GM12878 (cell line): ENCODE results near the gene ESRRB. TPM values are rescaled to one million over a fixed set of nuclear protein-coding genes. Genes with fewer than 3 reads are reported as not detected.

ENCODE experiments used
- ATAC-seq: fragments of 200-7000 bp; cut with Tn5 transposase; 3 replicates; pipeline ENCODE4 v1.9.1; 2020; ENCODE audit warnings: mild to moderate bottlenecking, moderate library complexity
- BruUV-seq: library from RNA; stranded (reverse); fragments of 400-500 nt; replicated peaks from 2 replicates; lab custom pipeline; 2021; lab: Mats Ljungman, UMichigan
- CTCF ChIA-PET: fragments of 300-600 bp; sonication (Branson Sonifier 250); formaldehyde crosslinking; extraction: SDS; loops from one replicate; lab custom pipeline; 2021; ENCODE audit warnings: inconsistent platforms; lab: Yijun Ruan, JAX
- POLR2A ChIA-PET: fragments of 350-600 bp; formaldehyde crosslinking; extraction: SDS; loops from one replicate; lab custom pipeline; 2021; ENCODE audit warnings: inconsistent platforms; lab: Charles Lee
- RAD21 ChIA-PET: fragments of 300-600 bp; sonication (Branson Sonifier 250); formaldehyde crosslinking; loops from one replicate; lab custom pipeline; 2023; ENCODE audit warnings: antibody characterized with exemption; ENCODE audit not compliant: unreplicated experiment; lab: Charles Lee
- SMC1A ChIA-PET: fragments of 300-600 bp; sonication (Branson Sonifier 250); formaldehyde crosslinking; loops from one replicate; lab custom pipeline; 2023; ENCODE audit not compliant: unreplicated experiment, uncharacterized antibody; lab: Charles Lee
- DNase-seq: peaks from one replicate; pipeline ENCODE4 v3.0.0-alpha.2; 2011; ENCODE audit warnings: low read depth, low spot score
- FAIRE-seq: peaks from 3 replicates; lab custom pipeline; 2011; peaks lifted over from hg19 to GRCh38; lab: Jason Lieb, UNC
- H2AFZ ChIP-seq: 2 replicates; pipeline ENCODE4 v1.6.0; 2011; ENCODE audit warnings: low read depth, low read length, control low read depth; ENCODE audit not compliant: control insufficient read depth
- H3K27ac ChIP-seq: 2 replicates; pipeline ENCODE4 v1.5.1; 2011; ENCODE audit warnings: control low read depth; ENCODE audit not compliant: control insufficient read depth, insufficient read depth
- H3K27me3 ChIP-seq, 2 experiments: replicated peaks in 1 of 2; 2 replicates each; pipeline versions ENCODE4 v1.6.0 to v1.6.1; 2011; ENCODE audit warnings: low read length in 1 of 2; ENCODE audit not compliant: control insufficient read depth in 2 of 2, insufficient read depth in 2 of 2
- H3K36me3 ChIP-seq, 2 experiments: 2 replicates each; pipeline ENCODE4 v1.5.1; 2011; ENCODE audit warnings: low read length in 1 of 2; ENCODE audit not compliant: control insufficient read depth in 2 of 2, insufficient read depth in 2 of 2
- H3K4me1 ChIP-seq: 2 replicates; pipeline ENCODE4 v1.6.1; 2011; ENCODE audit warnings: mild to moderate bottlenecking, low read length, moderate library complexity, mixed read lengths; ENCODE audit not compliant: control insufficient read depth, insufficient read depth
- H3K4me2 ChIP-seq: 2 replicates; pipeline ENCODE4 v1.6.0; 2011; ENCODE audit warnings: control low read depth; ENCODE audit not compliant: control insufficient read depth, insufficient read depth
- H3K4me3 ChIP-seq: fragments of 200-600 bp; sonication (generic); 2 replicates; pipeline ENCODE4 v1.5.1; 2016
- H3K79me2 ChIP-seq: 2 replicates; pipeline ENCODE4 v1.6.0; 2011; ENCODE audit warnings: low read length; ENCODE audit not compliant: control insufficient read depth, insufficient read depth
- H3K9ac ChIP-seq: 2 replicates; pipeline ENCODE4 v1.8.0; 2011; ENCODE audit warnings: low read length, control low read depth, mixed read lengths; ENCODE audit not compliant: control insufficient read depth, insufficient read depth
- H3K9me3 ChIP-seq: replicated peaks from 3 replicates; pipeline ENCODE4 v1.5.1; 2011; ENCODE audit warnings: mild to moderate bottlenecking, low read length; ENCODE audit not compliant: control insufficient read depth, insufficient read depth
- H4K20me1 ChIP-seq: 2 replicates; pipeline ENCODE4 v1.6.0; 2011; ENCODE audit not compliant: control insufficient read depth, insufficient read depth
- BCL11A ChIP-seq: IDR thresholded peaks from 2 replicates; pipeline ENCODE4 v1.6.1; 2011; ENCODE audit warnings: low read depth, low read length
- CREB1 ChIP-seq: IDR thresholded peaks from 2 replicates; pipeline ENCODE4 v1.6.1; 2012; ENCODE audit warnings: low read depth, mild to moderate bottlenecking, inconsistent platforms
- CTCF ChIP-seq, 3 experiments: IDR thresholded peaks in 2 of 3; conservative IDR thresholded peaks in 1 of 3; 2 replicates each; pipeline ENCODE4 v1.5.1; 2011; ENCODE audit warnings: low read depth in 3 of 3, low read length in 3 of 3, mild to moderate bottlenecking in 3 of 3, control low read depth in 2 of 3, moderate library complexity in 2 of 3, inconsistent platforms in 1 of 3, mixed read lengths in 1 of 3; ENCODE audit not compliant: control insufficient read depth in 2 of 3, insufficient read depth in 1 of 3; ENCODE audit errors: extremely low read depth in 1 of 3
- CUX1 ChIP-seq: IDR thresholded peaks from 2 replicates; pipeline ENCODE4 v1.6.1; 2012; ENCODE audit warnings: improper control_type of control experiment, low read depth, low read length; ENCODE audit not compliant: insufficient replicate concordance
- HDAC2 ChIP-seq: fragments of 200-600 bp; sonication (generic); IDR thresholded peaks from 2 replicates; pipeline ENCODE4 v1.6.1; 2017
- IKZF1 ChIP-seq: fragments of 450-650 bp; conservative IDR thresholded peaks from 2 replicates; pipeline ENCODE4 v1.6.1; 2017; ENCODE audit warnings: antibody characterized with exemption, mild to moderate bottlenecking
- KLF5 ChIP-seq: fragments of 450-650 bp; IDR thresholded peaks from 2 replicates; pipeline ENCODE4 v1.6.1; 2014; ENCODE audit warnings: mild to moderate bottlenecking; ENCODE audit not compliant: partially characterized antibody
- MLLT1 ChIP-seq: fragments of 450-650 bp; IDR thresholded peaks from 2 replicates; pipeline ENCODE4 v1.6.1; 2016; ENCODE audit warnings: mild to moderate bottlenecking
- MXI1 ChIP-seq: fragments of 150-350 bp; IDR thresholded peaks from 2 replicates; pipeline ENCODE4 v1.6.1; 2011; ENCODE audit warnings: low read depth, mild to moderate bottlenecking, inconsistent platforms, low read length, improper control_type of control experiment
- RCOR1 ChIP-seq: conservative IDR thresholded peaks from 2 replicates; pipeline ENCODE4 v1.6.1; 2012; ENCODE audit warnings: low read depth, low read length, improper control_type of control experiment
- SMC3 ChIP-seq: IDR thresholded peaks from 2 replicates; pipeline ENCODE4 v1.6.1; 2011; ENCODE audit warnings: low read length, improper control_type of control experiment, borderline replicate concordance
- SREBF1 ChIP-seq: IDR thresholded peaks from 2 replicates; pipeline ENCODE4 v1.6.1; 2012; ENCODE audit warnings: mild to moderate bottlenecking, low read length
- TBL1XR1 ChIP-seq: IDR thresholded peaks from 2 replicates; pipeline ENCODE4 v1.6.1; 2012; ENCODE audit warnings: low read depth, low read length, improper control_type of control experiment
- YY1 ChIP-seq: IDR thresholded peaks from 2 replicates; pipeline ENCODE4 v1.6.1; 2011; ENCODE audit warnings: low read depth, mild to moderate bottlenecking, low read length
- ZNF207 ChIP-seq: fragments of 450-650 bp; IDR thresholded peaks from 2 replicates; pipeline ENCODE4 v1.6.1; 2014; ENCODE audit warnings: antibody characterized with exemption, mild to moderate bottlenecking, borderline replicate concordance
- ZNF217 ChIP-seq: fragments of 450-650 bp; IDR thresholded peaks from 2 replicates; pipeline ENCODE4 v1.6.1; 2017; ENCODE audit warnings: antibody characterized with exemption, mild to moderate bottlenecking
- WGBS: methylation state at CpG from one replicate; pipeline ENCODE4 v1.1.6; 2016; ENCODE audit warnings: low lambda C conversion rate; ENCODE audit not compliant: insufficient replicate concordance, insufficient coverage; ENCODE audit errors: missing lambda C conversion rate; 5-methylcytosine and 5-hydroxymethylcytosine counted together
- in situ Hi-C: fragments of 300-500 bp; cut with MboI; formaldehyde crosslinking; loops from 9 replicates; pipeline ENCODE4 v1.14.3; 2018; ENCODE audit warnings: mixed read lengths
- intact Hi-C: fragments of 100-400 bp; cut with micrococcal nuclease; formaldehyde crosslinking; loops from one replicate; pipeline ENCODE4 v1.14.2; 2022; ENCODE audit not compliant: unreplicated experiment
- polyA plus RNA-seq, 11 experiments: library from polyadenylated mRNA; depleted of rRNA in 4 of 11; unstranded in 6 of 11; stranded (reverse) in 5 of 11; fragments of >200 nt; fragmentation: Nextera tagmentation in 4 of 11; fragmentation: Illumina TruSeq in 1 of 11; extraction: Ambion mirVana in 4 of 11; extraction: Trizol in 1 of 11; gene quantifications; 1 replicate in 1 of 11; 2 replicates in 10 of 11; pipeline versions ENCODE4 v1.2.1 to v1.2.3, GENCODE V29; 2011 to 2016; ENCODE audit warnings: inconsistent platforms in 2 of 11, missing spikeins in 2 of 11, low read depth in 1 of 11
- total RNA-seq, 4 experiments: library from RNA; depleted of rRNA in 3 of 4; stranded (reverse); fragments of >200 nt in 3 of 4; fragmentation: Illumina TruSeq in 1 of 4; extraction: Trizol in 1 of 4; gene quantifications; 2 replicates each; pipeline versions ENCODE4 v1.2.1 to v1.2.3, GENCODE V29; 2013 to 2021

Gene ESRRB
- total and polyA plus RNA-seq, 10 of the 15 experiments (the other 5 are each of a cell fraction or from before 2014, with no cell fraction given), result 0.03 to 0.73 (median 0.11) TPM; not detected in 6

- intact Hi-C loops, result loop anchor here (1.0 kb wide), 1 partner anchor 189 kb away; no protein-coding TSS in a partner anchor
- 0% methylated on average over 2 of the region's 2 CpGs for WGBS
- ChIA-PET RAD21 (interaction anchor here (0.7 to 1.4 kb wide), 7 partner anchors 16 to 406 kb away, joined by 3 to 4 read pairs (median 3); no protein-coding TSS in a partner anchor), SMC1A (interaction anchor here (1.0 to 1.6 kb wide), 9 partner anchors 8 to 191 kb away, joined by 3 to 5 read pairs (median 3); no protein-coding TSS in a partner anchor), CTCF (interaction anchor here (0.7 to 3.8 kb wide), 24 partner anchors 9 to 405 kb away, joined by 3 to 38 read pairs (median 4); no protein-coding TSS in a partner anchor), POLR2A (interaction anchor here (0.6 to 1.2 kb wide), 2 partner anchors 10 to 403 kb away, joined by 3 read pairs; no protein-coding TSS in a partner anchor)
- H3K27me3 ChIP-seq, result no peaks in the 10 kb centered on the region; a peak in 1 of 4 replicates
- H3K27ac ChIP-seq, result no peak overlapping the region
- no peaks in the 10 kb centered on the region for H3K36me3 ChIP-seq
- no peaks in the 10 kb centered on the region for H3K4me1 ChIP-seq
- in situ Hi-C loops, result loop anchor here (5.0 kb wide), 1 partner anchor 191 kb away; no protein-coding TSS in a partner anchor
- no TSS peak for BruUV-seq
- no peaks in the 10 kb centered on the region for H3K79me2 ChIP-seq
- no peak overlapping the region for H2AFZ ChIP-seq
- DNase-seq, result peak; percentile 7
- no peak for FAIRE-seq
- H3K4me2 ChIP-seq, result no peak overlapping the region
- H3K9me3 ChIP-seq, result no peaks in the 10 kb centered on the region
- H4K20me1 ChIP-seq, result no peaks in the 10 kb centered on the region
- no peak overlapping the region for H3K9ac ChIP-seq
- peak; percentile 84 for ATAC-seq
- H3K4me3 ChIP-seq, result no peak overlapping the region
- TF ChIP-seq RCOR1, result no peak
- TF ChIP-seq TBL1XR1, result no peak
- TF ChIP-seq CUX1, result no peak
- TF ChIP-seq YY1, result peak; percentile 40; the same call in 1 of the 2 replicates
- TF ChIP-seq KLF5, result no peak
- no peak for TF ChIP-seq CREB1
- TF ChIP-seq ZNF207, result no peak
- TF ChIP-seq CTCF (IDR thresholded peaks at IDR 0.05 in 2 of 3, conservative IDR thresholded peaks at IDR 0.05 in 1 of 3; ENCODE audit: control insufficient read depth in 2 of 3, extremely low read depth in 1 of 3, insufficient read depth in 1 of 3, low read depth in 3 of 3, low read length in 3 of 3), result peak; percentile 46 to 64 (median 56)
- peak; percentile 56; the same call in 1 of the 2 replicates for TF ChIP-seq SMC3
- no peak for TF ChIP-seq BCL11A
- no peak for TF ChIP-seq MXI1
- TF ChIP-seq ZNF217, result no peak
- no peak for TF ChIP-seq HDAC2
- TF ChIP-seq MLLT1, result no peak
- TF ChIP-seq IKZF1, result no peak
- no peak for TF ChIP-seq SREBF1
Observed at GRCh38 chr14:76456200-76456599, 80.3 kb downstream of the ESRRB start.
